Measurements from ENCODE around the gene RBL2. TPM values are rescaled to one million over a fixed set of nuclear protein-coding genes. Genes with fewer than 3 reads are reported as not detected.

RBL2 gene
- total RNA-seq, 1 donor from 2014 or later = 99.5 TPM

- Mint-ChIP-seq H3K27me3 (no peaks in the 10 kb centered on the region), H3K4me1 (peaks cover 50% of the 10 kb centered on the region), H3K36me3 (ENCODE audit: low read depth) (no peaks in the 10 kb centered on the region), H3K27ac (peak overlapping the region; percentile 87), H3K9me3 (no peaks in the 10 kb centered on the region), H3K4me3 (peak overlapping the region; percentile 70)
- DNase-seq (no peak), ATAC-seq (ENCODE audit: low read depth) (peak; percentile 7)
- TF ChIP-seq CTCF (IDR thresholded peaks at IDR 0.05) = no peak
- intact Hi-C loops (cut with micrococcal nuclease) = no loop called here
- POLR2A ChIA-PET = interaction anchor here (1.0 to 4.7 kb wide), 3 partner anchors 15 to 465 kb away, joined by 3 to 56 read pairs (median 3); partner anchors contain the start of genes AKTIP and CHD9
- CTCF ChIA-PET = interaction anchor here (1.0 to 2.3 kb wide), 3 partner anchors 9 to 30 kb away, joined by 3 to 8 read pairs (median 7); no protein-coding TSS in a partner anchor
These were observed 85.3 kb downstream of the RBL2 start for GRCh38 chr16:53519417-53520091.

DNA sequence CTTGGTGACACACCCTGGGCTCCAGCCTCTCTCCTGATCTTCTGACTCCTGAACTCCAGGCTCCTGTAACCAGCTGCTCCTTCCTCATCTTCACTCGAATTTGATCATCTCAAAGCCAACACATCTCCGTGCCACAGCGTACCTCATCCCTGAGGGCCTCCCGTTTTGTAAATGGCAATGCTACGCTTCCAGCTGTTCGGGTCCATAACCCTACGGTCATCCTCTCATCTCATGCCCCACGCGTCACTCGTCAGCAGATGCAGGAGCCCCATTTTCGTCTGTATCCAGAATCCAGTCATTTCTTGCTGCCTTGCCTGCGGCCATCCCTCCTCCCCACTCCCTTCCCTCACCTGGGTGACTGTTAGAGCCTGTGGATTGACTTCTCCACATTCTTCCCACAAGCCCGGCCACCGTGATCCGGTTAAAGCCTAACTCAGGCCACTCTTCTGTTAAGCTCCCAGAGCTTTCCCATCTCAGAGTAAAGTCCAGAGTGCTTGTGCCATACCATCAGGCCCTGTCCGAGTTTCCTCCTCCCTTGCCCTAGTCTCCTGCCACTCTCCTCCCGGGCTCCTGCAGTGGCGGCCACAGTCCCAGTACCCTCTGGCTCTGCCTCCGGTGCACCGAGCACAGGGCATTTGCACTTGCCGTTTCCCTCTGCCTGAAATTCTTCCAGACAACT lies 89.0 kb downstream of the RBL2 start:
- H3K9me3 Mint-ChIP-seq = no peaks in the 10 kb centered on the region
- CTCF ChIA-PET = no interaction called here
- peaks cover 36% of the 10 kb centered on the region for H3K4me1 Mint-ChIP-seq
- intact Hi-C loops (cut with micrococcal nuclease) = no loop called here
- H3K4me3 Mint-ChIP-seq = no peak overlapping the region
- no peaks in the 10 kb centered on the region for H3K36me3 Mint-ChIP-seq (ENCODE audit: low read depth)
- POLR2A ChIA-PET = interaction anchor here (1.9 kb wide), 1 partner anchor 19 kb away, joined by 4 read pairs; the partner anchor contains the start of gene AKTIP
- no peak for DNase-seq
- H3K27me3 Mint-ChIP-seq = no peaks in the 10 kb centered on the region
- TF ChIP-seq CTCF (IDR thresholded peaks at IDR 0.05) = no peak
- H3K27ac Mint-ChIP-seq = no peak overlapping the region
- ATAC-seq (ENCODE audit: low read depth) = no peak

GRCh38 chr16:53523971-53524548 lies 89.8 kb downstream of the RBL2 start:
- Mint-ChIP-seq H3K27ac (no peak overlapping the region), H3K9me3 (no peaks in the 10 kb centered on the region), H3K4me3 (no peak overlapping the region), H3K36me3 (ENCODE audit: low read depth) (no peaks in the 10 kb centered on the region), H3K27me3 (no peaks in the 10 kb centered on the region), H3K4me1 (peaks cover 28% of the 10 kb centered on the region)
- ATAC-seq (ENCODE audit: low read depth) (no peak), DNase-seq (no peak)
- ChIA-PET POLR2A (interaction anchor here (1.9 kb wide), 1 partner anchor 20 kb away, joined by 4 read pairs; the partner anchor contains the start of gene AKTIP), CTCF (no interaction called here)
- TF ChIP-seq CTCF (IDR thresholded peaks at IDR 0.05) = no peak
- intact Hi-C loops (cut with micrococcal nuclease) = no loop called here

GRCh38 chr16:53528797-53529196 lies 94.5 kb downstream of the RBL2 start:
- Mint-ChIP-seq H3K36me3 (ENCODE audit: low read depth) (no peaks in the 10 kb centered on the region), H3K27ac (no peak overlapping the region), H3K27me3 (no peaks in the 10 kb centered on the region), H3K4me3 (no peak overlapping the region), H3K9me3 (no peaks in the 10 kb centered on the region), H3K4me1 (peaks cover 8% of the 10 kb centered on the region)
- ChIA-PET CTCF (no interaction called here), POLR2A (no interaction called here)
- no peak for DNase-seq
- intact Hi-C loops (cut with micrococcal nuclease) = no loop called here
- TF ChIP-seq CTCF (IDR thresholded peaks at IDR 0.05) = no peak
- no peak for ATAC-seq (ENCODE audit: low read depth)

DNA sequence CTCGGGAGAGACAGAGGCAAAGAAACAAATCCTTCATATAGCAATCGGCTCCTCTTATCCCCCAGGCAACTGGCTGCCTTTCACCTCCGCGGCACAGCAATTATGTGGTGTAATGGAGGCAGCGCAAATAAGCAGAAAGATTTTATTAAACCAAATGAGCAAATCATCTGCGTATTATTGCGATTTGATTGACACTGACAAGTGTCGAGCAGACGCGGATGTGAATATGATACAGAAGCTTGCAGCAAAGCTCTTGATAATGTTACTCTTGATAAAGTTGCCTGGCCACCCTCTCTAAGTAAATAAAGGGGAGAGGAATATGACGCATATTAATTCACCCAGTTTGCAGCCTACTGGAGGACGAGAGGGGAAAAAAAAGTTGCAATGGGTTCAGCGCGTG lies 95.2 kb downstream of the RBL2 start:
- ATAC-seq (ENCODE audit: low read depth) = no peak
- H3K4me1 Mint-ChIP-seq = peaks cover 14% of the 10 kb centered on the region
- intact Hi-C loops (cut with micrococcal nuclease) = no loop called here
- no peaks in the 10 kb centered on the region for H3K27me3 Mint-ChIP-seq
- POLR2A ChIA-PET = interaction anchor here (0.5 kb wide), 1 partner anchor 8 kb away, joined by 6 read pairs; no protein-coding TSS in a partner anchor
- no peak overlapping the region for H3K27ac Mint-ChIP-seq
- TF ChIP-seq CTCF (IDR thresholded peaks at IDR 0.05) = no peak
- no peaks in the 10 kb centered on the region for H3K36me3 Mint-ChIP-seq (ENCODE audit: low read depth)
- H3K4me3 Mint-ChIP-seq = no peak overlapping the region
- CTCF ChIA-PET = no interaction called here
- H3K9me3 Mint-ChIP-seq = no peaks in the 10 kb centered on the region
- DNase-seq = no peak
